Hematopoietic multipotent progenitor cell treated with erythropoietin and hydrocortisone succinate and interleukin-3 and kit ligand, for 4 days (in vitro differentiated cells): Measurements from ENCODE around the gene HPCAL1.
"Not testable (repeated sequence)": the region's sequence is repeated elsewhere in the genome, so short reads cannot be mapped to it uniquely, and the experiment has no call there.

Experiments
- DNase-seq: peaks from one replicate; pipeline ENCODE4 v3.0.0-alpha.2; 2015

The HPCAL1 gene

DNA sequence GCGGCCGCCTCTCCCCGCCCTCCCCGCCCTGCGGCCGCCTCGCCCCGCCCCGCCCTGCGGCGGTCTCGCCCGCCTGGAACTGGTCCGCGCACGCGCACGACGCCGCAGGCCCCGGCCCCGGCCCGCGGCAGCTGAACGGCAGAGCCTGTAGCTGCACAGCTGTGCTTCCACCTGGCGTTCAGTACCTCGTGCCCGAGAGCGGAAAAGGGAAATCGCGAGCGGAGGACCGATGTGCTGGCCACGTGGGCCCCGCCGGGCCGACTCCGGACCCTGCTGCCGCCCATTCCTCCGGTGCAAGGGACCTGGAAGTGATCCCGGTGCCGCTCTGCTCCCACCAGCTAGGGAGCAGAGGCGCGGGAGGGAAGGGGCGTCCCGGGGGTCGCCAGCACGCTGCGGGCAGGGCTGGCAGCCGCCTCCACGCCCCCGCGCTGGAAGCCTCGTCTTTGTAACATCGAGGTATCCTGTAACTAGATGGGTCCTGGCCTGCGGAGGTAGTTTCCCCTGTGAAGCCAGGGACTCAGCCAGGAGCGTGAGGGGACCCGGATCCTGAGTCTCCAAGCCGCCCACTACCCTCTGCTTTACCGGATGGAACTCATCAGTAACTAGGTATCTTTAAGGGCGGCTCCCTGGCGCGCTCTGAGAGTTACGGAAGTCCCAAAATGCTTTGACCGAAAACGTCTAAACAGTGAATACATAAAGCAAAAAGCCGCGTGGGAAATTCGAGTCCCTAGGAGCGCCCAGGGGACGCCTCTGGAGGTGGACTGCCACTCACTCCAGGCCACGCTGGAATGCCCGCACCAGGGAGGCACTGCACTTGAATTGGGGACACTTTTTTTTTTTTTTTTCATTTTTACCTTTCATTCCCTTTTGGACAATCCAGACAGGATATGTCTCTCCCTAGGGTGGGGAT is 146.1 kb downstream of the HPCAL1 start:
- DNase-seq = peak; percentile 96

DNA sequence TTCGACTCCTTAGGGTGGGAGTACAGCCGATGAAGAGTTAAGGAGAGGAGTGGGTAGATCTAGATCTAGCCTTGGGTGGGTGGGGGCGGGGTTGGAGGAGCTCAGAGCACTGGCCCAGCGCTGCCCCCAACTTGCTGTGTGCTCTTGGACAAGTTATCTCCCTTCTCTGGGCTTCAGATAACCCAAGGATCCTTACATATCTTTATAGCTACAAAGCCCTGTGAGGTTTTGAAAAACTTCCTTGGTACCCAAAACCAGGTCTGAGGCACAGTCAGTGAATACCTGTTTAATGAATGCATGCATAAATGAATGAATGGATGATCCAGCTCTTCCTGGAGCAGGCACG is 146.8 kb downstream of the HPCAL1 start:
- DNase-seq = peak; percentile 42

DNA sequence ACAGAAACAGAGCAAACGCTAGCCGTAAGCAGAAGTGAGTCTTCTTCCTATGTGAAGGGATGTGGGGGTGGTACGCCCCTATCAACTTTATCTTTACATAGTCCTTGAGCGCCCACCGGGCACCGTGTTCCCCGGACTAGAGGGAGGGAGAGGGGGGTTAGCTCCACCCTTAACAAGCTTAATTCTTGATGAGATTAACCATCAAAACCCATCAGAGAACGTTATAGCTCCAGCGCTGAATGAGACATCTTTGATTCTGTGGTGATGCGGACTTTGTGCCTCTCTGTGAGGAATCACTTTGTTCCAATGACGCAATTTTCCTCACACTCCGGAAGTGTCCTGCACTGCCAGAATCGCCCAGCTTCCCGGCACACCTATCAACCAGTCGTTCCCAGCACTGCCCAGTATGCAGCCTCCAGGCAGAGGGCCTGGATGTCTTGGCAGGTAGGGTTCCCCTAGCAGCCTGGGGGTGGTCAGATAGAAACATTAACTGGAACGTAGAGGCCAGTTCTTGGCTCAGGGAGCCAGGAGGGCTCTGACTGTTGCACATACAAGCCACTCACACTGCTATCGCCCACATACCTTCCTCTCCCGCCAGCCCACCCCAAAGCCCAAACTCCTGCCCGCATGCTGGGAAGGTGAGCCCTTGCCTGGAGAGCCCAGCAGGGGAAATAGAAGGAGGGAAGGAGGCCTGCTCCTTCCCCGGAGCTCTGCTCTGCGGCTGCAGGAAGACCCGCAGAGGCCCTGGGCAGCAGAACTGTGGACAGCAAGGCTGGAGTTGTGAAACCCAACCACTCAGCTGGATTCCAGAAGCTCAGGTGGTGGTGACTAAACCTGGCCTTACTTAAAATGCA is 147.4 kb downstream of the HPCAL1 start:
- DNase-seq = no peak

GRCh38 chr2:10451819-10452218 is 149.1 kb downstream of the HPCAL1 start:
- no peak for DNase-seq

- no peak for DNase-seq
Observed at GRCh38 chr2:10452312-10452711, 149.6 kb downstream of the HPCAL1 start.

GRCh38 chr2:10452956-10453904 is 150.5 kb downstream of the HPCAL1 start:
- peak; percentile 40 for DNase-seq

DNA sequence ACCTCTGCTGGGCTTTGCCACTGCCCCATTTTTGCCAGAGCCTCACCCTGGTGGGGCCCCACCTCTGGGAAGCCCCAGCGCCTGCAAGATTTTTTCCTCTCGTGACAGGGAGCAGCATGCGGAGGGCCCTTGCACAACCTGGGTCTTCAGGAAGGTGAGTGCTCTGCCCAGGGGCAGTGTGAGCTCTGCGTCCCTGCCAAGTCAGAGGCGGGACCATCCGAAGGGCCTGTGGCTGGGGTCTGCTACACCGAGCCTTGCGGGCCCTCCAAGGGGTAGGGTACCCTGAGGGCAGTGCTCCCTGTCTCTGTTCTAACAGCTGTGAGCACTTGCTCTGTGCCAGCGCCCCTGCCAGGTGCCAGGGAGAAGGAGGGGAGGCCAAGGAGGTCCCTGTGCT is 151.2 kb downstream of the HPCAL1 start:
- DNase-seq = no peak

- no peak for DNase-seq
Observed at GRCh38 chr2:10454505-10454904, 151.8 kb downstream of the HPCAL1 start.

DNA sequence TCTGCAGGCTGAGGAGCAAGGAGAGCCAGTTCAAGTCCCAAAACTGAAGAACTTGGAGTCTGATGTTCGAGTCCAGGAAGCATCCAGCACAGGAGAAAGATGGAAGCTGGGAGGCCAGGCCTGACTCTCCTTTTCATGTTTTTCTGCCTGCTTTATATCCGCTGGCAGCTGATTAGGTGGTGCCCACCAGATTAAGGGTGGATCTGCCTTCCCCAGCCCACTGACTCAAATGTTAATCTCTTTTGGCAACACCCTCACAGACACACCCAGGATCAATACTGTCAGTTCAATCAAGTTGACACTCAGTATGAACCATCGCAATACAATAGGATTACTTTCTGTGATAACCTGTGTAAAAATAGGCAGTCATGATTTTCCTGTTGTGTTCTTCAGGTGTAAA is 154.5 kb downstream of the HPCAL1 start:
- DNase-seq = not testable (repeated sequence)

DNA sequence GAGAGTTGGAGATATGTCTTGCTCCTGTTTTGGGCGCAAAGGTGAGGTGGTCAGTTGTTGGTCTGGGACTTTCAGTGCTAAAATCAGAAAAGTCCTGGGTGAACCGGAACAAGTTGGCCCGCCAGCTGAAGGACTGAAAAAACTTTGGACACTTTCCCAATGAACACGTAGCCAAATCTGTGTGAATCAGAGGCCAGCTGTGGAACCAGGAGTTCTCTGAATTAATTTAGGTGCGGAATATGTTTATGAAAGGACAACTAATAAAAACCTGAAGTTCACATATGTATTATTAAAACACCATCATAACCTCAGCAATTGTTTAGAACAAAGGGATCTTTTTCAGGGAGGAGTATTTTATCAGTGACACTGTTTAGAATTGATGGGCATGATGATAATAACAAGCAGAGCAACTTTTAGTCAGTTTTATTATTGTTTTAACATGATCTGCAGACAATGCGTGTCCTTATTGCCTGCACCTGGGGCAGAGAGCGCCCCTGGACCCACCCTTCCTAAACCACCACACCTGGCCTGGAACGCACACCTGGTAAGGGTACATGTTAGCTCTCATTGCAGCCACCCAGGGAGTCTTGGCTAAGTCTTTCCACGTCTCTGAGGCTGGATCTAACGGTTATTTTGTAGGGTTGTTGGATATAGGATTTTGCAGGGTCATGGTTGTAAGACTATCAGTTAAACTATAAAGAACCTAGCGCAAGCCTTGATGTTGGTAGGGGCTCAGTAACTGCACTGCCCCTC is 155.3 kb downstream of the HPCAL1 start:
- no peak for DNase-seq

DNA sequence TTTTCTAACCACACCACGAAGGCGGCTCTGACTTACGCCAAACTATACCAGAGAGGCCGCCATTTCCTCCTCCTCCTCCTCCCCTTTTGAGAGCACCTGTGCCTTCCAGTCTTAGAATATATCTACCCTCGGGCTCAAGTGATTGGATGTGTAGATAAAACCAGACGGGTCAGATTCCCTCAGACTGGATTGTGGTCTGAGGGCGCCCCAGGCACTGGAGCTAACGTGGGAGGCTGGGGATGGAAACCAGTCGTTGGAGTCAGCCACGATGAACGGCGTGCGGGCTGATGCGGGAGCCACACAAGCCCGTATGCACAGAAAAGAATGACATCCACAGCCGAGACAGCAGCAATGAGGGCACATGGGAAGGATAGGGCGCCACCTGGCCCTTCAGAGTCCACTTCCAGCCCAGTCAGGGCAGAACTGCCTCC is 157.7 kb downstream of the HPCAL1 start:
- no peak for DNase-seq

DNA sequence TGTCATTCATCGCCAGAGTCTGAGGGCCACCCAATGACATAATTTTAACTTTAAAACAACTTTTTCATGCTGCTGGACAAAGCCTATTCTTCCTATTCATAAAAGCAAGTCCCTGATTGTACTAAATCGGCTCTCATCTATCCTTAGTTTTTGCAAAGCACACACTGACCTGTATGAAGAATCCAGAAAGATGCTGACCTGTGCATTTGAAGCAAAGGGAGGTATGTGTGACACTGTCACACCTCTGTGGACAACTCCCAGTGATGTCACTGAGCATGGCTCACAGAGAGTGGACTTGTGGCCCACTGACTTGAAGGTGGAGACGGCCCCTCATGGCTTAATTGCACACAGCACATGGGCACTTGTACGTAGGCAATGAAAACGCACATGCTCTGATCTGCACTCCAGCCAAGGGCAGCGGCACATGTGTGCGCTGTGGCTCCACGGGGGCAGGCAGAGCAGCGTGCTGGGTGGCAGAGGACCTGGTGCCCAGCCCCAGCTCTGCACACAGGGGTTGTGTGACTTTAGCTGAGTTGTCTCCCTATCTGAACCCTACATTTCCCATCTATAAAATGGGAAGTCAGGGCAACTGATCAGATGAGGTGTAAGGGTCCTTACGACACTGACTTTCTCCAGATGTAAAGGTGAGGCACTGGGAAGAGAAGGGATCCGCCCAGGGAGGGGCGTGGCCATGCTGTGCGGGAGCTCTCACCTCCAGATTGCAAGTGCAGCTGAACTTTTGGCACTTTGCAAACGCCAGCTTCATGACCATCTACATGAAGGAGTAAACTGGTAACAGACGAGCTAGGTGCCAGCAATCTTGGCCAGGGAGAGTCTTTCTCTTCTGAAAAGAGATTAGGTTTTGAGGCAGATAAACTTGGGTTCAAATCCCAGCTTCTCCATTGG is 159.7 kb downstream of the HPCAL1 start:
- DNase-seq = no peak

DNA sequence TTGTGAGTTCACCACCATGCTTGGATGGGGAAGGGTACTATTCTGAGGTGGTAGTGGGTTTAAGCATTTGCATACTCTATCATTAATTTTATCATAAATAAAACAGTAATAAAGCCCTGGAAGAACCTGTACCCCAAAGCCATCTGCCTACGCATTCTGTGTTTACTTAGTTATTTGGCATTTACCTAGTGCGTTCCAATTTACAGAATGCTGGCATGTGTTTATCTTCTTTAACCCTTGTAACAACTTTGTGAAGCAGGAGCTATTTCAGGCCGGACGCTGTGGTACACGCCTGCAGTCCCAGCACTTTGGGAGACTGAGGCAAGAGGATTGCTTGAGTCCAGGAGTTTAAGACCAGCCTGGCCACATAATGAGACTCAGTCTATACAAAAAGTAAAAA is 163.2 kb downstream of the HPCAL1 start:
- DNase-seq = no peak

- DNase-seq = no peak
Observed at GRCh38 chr2:10466801-10467200, 164.1 kb downstream of the HPCAL1 start.

- no peak for DNase-seq
Observed at GRCh38 chr2:10467401-10467800, 164.7 kb downstream of the HPCAL1 start.

DNA sequence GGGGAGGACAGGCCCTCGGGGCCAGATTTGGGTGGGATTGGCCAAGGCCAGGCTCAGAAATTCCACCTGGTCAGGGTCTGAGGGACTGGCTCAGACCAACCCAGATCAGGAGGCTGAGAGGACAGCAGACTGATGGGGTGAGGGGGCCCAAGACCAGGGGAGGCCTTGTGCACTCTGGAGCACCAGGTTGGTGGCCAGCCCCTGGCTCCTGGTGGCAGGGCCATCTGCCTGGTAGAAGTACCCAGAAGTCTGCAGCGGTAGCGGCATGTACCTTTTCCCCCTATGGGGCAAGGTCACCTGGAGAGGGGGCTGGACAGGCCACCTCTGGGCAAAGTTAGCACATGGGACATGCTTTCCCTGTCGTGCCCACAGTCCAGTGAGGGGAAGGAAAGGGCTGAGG is 166.6 kb downstream of the HPCAL1 start:
- DNase-seq = no peak

GRCh38 chr2:10469955-10470608 is 167.4 kb downstream of the HPCAL1 start:
- no peak for DNase-seq

- no peak for DNase-seq
Observed at GRCh38 chr2:10471046-10471571, 168.4 kb downstream of the HPCAL1 start.

DNA sequence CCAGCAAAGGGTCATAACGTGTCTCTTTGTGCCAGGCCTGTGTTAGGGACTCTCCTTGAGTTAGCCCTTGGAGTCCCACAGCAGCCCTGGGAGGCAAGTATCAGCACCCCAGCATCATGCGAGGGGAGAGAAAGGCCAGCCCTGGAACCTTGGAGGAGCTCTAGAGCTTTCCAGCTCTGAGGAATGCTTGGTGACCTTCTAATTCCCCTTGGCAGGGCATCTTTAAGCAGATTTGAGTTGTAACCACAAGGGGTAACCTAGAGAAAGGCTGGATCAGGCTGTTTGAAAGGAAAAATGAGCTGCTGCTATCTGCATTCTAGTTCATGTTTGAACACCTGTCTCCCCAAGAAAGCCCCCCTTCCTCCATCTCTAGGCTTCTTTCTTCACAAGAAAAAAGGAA is 169.3 kb downstream of the HPCAL1 start:
- no peak for DNase-seq

- DNase-seq = no peak
Observed at GRCh38 chr2:10473121-10473756, 170.5 kb downstream of the HPCAL1 start.
